Choroid plexus epithelial cell (primary cell): ENCODE results near the gene LYRM4.

Experiments
- DNase-seq: peaks from one replicate; pipeline ENCODE4 v3.0.0-alpha.2; 2010; ENCODE audit warnings: low read depth
- H3K4me3 ChIP-seq: 2 replicates; pipeline ENCODE4 v1.5.1; 2011; ENCODE audit warnings: low read depth, mild to moderate bottlenecking, control low read depth, low read length, moderate library complexity
- CTCF ChIP-seq: conservative IDR thresholded peaks from 2 replicates; pipeline ENCODE4 v1.5.1; 2011; ENCODE audit warnings: low read depth, mild to moderate bottlenecking, control low read depth, inconsistent platforms, low read length, moderate library complexity

The LYRM4 gene

GRCh38 chr6:5180636-5181035 is 80.1 kb downstream of the LYRM4 start:
- no peak for TF ChIP-seq CTCF
- no peak for DNase-seq
- no peak overlapping the region for H3K4me3 ChIP-seq

GRCh38 chr6:5179917-5180316 is 80.8 kb downstream of the LYRM4 start:
- TF ChIP-seq CTCF: no peak
- no peak for DNase-seq
- no peak overlapping the region for H3K4me3 ChIP-seq

GRCh38 chr6:5178806-5179205 is 81.9 kb downstream of the LYRM4 start:
- H3K4me3 ChIP-seq: no peak overlapping the region
- TF ChIP-seq CTCF: no peak
- DNase-seq: no peak

- no peak overlapping the region for H3K4me3 ChIP-seq
- TF ChIP-seq CTCF: no peak
- no peak for DNase-seq
Observed at GRCh38 chr6:5175635-5176034, 85.1 kb downstream of the LYRM4 start.

GRCh38 chr6:5174756-5175549 is 85.8 kb downstream of the LYRM4 start:
- no peak overlapping the region for H3K4me3 ChIP-seq
- DNase-seq: no peak
- peak; percentile 68 for TF ChIP-seq CTCF

GRCh38 chr6:5174244-5174643 is 86.5 kb downstream of the LYRM4 start:
- peak; percentile 57 for DNase-seq
- no peak for TF ChIP-seq CTCF
- peak overlapping the region; percentile 32 for H3K4me3 ChIP-seq

GRCh38 chr6:5173810-5174209 is 86.9 kb downstream of the LYRM4 start:
- no peak overlapping the region for H3K4me3 ChIP-seq
- TF ChIP-seq CTCF: no peak
- no peak for DNase-seq
